Measurements from ENCODE around the gene SFT2D2.

- TF ChIP-seq, protein P1, sequence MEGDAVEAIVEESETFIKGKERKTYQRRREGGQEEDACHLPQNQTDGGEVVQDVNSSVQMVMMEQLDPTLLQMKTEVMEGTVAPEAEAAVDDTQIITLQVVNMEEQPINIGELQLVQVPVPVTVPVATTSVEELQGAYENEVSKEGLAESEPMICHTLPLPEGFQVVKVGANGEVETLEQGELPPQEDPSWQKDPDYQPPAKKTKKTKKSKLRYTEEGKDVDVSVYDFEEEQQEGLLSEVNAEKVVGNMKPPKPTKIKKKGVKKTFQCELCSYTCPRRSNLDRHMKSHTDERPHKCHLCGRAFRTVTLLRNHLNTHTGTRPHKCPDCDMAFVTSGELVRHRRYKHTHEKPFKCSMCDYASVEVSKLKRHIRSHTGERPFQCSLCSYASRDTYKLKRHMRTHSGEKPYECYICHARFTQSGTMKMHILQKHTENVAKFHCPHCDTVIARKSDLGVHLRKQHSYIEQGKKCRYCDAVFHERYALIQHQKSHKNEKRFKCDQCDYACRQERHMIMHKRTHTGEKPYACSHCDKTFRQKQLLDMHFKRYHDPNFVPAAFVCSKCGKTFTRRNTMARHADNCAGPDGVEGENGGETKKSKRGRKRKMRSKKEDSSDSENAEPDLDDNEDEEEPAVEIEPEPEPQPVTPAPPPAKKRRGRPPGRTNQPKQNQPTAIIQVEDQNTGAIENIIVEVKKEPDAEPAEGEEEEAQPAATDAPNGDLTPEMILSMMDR (IDR thresholded peaks at IDR 0.05; ENCODE audit: low read length) = no peak
- TF ChIP-seq EZH2 (optimal IDR thresholded peaks at IDR 0.05; ENCODE audit: low read depth, low read length) = no peak
- no peak for TF ChIP-seq EZH2phosphoT487 (IDR thresholded peaks at IDR 0.05; ENCODE audit: low read length)
These were observed 12.5 kb upstream of the SFT2D2 start for GRCh38 chr1:168213349-168213748.
